Activated CD4-positive, CD25-positive, alpha-beta regulatory T cell treated with anti-CD3 and anti-CD28 coated beads, Interleukin-2, amount 50 U/mL, for 24 hours (primary cell): Measurements from ENCODE around the gene CELF2.

Source experiments
- ATAC-seq, 2 donors: fragments of 150-1000 bp; cut with Tn5 transposase; one replicate each; pipeline ENCODE4 v1.10.0; 2021; ENCODE audit warnings: mild to moderate bottlenecking in 1 of 2, moderate library complexity in 1 of 2

The CELF2 gene

GRCh38 chr10:11205030-11205772 is 187.5 kb downstream of the CELF2 start:
- ATAC-seq: peak; percentile 93 to 96

- no peak for ATAC-seq
These were observed 189.2 kb downstream of the CELF2 start for GRCh38 chr10:11206676-11207559.

GRCh38 chr10:11207560-11207844 is 189.8 kb downstream of the CELF2 start:
- no peak for ATAC-seq

GRCh38 chr10:11208243-11208642 is 190.6 kb downstream of the CELF2 start:
- no peak for ATAC-seq

GRCh38 chr10:11208908-11209829 is 191.5 kb downstream of the CELF2 start:
- peak; percentile 15 to 24 for ATAC-seq

- ATAC-seq: no peak
These were observed 192.1 kb downstream of the CELF2 start for GRCh38 chr10:11209830-11210181.

- ATAC-seq: no peak
These were observed 192.7 kb downstream of the CELF2 start for GRCh38 chr10:11210211-11210922.

- peak; percentile 25 to 45 for ATAC-seq
These were observed 194.8 kb downstream of the CELF2 start for GRCh38 chr10:11212288-11213085.

GRCh38 chr10:11213137-11213536 is 195.5 kb downstream of the CELF2 start:
- ATAC-seq: no peak

- ATAC-seq: no peak
These were observed 196.7 kb downstream of the CELF2 start for GRCh38 chr10:11214407-11214806.

GRCh38 chr10:11215471-11215870 is 197.8 kb downstream of the CELF2 start:
- no peak for ATAC-seq

GRCh38 chr10:11217521-11217920 is 199.8 kb downstream of the CELF2 start:
- no peak for ATAC-seq

GRCh38 chr10:11218395-11218794 is 200.7 kb downstream of the CELF2 start:
- ATAC-seq: peak; percentile 92 to 95

- no peak for ATAC-seq
These were observed 201.8 kb downstream of the CELF2 start for GRCh38 chr10:11219431-11219830.

GRCh38 chr10:11223081-11223480 is 205.4 kb downstream of the CELF2 start:
- no peak for ATAC-seq

- no peak for ATAC-seq
These were observed 206.0 kb downstream of the CELF2 start for GRCh38 chr10:11223507-11224140.

GRCh38 chr10:11224321-11224720 is 206.6 kb downstream of the CELF2 start:
- no peak for ATAC-seq

- no peak for ATAC-seq
These were observed 207.2 kb downstream of the CELF2 start for GRCh38 chr10:11224792-11225416.

- peak; percentile 67 to 71 for ATAC-seq
These were observed 208.3 kb downstream of the CELF2 start for GRCh38 chr10:11225935-11226334.

GRCh38 chr10:11227103-11227502 is 209.4 kb downstream of the CELF2 start:
- no peak for ATAC-seq

- no peak for ATAC-seq
These were observed 212.2 kb downstream of the CELF2 start for GRCh38 chr10:11229893-11230292.
